Epidermal melanocyte (primary cell): ENCODE measurements around the gene TMEM165.

Experiments
- DNase-seq: peaks from one replicate; pipeline ENCODE4 v3.0.0; 2011; ENCODE audit warnings: low spot score; ENCODE audit not compliant: insufficient read length

The TMEM165 gene

DNA sequence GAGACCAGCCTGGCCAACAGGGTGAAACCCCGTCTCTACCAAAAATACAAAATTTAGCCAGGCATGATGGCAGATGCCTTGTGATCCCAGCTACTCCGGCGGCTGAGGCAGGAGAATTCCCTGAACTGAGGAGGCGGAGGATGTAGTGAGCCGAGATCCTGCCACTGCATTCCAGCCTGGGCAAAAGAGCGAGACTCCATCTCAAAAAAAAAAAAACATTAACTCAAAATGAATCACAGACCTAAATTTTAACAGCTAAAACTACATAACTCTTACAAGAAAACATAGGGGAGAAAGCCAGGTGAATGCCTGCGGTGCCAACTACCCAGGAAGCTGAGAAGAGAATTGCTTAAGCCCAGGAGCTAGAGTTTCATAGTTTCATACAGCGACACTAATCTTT lies 54.8 kb downstream of the TMEM165 start:
- no peak for DNase-seq

DNA sequence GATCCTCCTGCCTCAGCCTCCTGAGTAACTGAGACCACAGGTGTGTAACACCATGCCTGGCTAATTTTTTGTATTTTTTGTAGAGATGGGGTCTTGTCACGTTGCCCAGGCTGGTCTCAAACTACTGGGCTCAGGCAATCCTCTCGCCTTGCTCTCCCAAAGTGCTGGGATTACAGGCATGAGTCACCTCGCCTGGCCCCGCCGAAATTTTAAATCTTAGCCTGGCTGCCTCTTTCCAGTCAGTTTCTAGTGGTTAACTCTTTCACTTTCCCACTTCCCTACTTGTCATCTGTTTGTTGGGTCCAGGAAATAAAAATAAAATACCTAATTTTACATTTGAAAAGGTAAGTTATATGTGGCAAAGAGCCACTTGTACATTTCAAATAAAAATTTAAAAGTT lies 62.4 kb downstream of the TMEM165 start:
- DNase-seq: no peak

DNA sequence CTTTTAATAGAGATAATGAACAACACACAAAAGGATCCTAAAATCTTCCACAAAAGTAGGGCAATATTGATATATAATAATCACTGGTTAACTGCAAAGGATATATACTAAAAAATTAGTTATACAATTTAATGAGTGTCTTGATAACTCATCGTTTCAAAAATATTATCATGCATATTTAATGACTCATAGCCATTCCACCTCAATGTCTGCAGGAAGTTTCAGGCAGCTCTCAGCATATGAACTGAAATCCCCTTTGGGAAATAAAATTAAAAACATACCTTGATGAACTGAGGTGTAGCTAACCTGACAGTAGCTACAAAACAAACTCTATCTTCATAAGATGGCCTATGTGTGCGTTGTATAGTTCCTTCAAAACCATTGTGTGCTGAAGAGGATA lies 62.9 kb downstream of the TMEM165 start:
- no peak for DNase-seq

DNA sequence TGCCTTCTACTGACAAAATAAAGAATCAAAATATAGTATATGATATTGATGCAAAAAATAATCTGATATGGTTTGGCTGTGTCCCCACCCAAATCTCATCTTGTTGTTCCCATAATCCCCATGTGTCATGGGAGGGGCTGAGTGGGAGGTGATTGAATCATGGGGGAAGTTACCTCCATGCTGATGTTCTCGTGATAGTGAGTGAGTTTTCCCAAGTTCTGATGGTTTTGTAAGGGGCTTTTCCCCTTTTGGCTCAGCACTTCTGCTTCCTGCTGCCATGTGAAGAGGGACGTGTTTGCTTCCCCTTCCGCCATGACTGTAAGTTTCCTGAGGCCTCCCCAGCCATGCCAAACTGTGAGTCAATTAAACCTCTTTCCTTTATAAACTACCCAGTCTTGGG lies 70.2 kb downstream of the TMEM165 start:
- DNase-seq: no peak

DNA sequence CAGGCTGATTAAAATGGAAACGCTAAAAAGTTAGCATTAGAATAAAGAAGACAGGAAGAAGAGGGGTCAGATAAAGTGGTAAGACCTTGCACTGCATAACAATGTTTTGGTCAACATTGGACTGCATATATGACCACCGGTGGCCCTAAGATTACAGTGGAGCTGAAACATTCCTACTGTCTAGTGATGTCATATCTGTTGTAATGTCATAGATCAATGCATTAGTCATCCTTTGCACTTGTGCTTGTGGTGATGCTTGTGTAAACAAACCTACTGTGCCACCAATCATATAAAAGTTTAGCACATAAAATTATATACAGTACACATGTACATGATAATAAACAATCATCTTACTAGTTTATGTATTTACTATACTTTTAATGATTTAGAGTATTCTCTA lies 73.0 kb downstream of the TMEM165 start:
- DNase-seq: no peak

DNA sequence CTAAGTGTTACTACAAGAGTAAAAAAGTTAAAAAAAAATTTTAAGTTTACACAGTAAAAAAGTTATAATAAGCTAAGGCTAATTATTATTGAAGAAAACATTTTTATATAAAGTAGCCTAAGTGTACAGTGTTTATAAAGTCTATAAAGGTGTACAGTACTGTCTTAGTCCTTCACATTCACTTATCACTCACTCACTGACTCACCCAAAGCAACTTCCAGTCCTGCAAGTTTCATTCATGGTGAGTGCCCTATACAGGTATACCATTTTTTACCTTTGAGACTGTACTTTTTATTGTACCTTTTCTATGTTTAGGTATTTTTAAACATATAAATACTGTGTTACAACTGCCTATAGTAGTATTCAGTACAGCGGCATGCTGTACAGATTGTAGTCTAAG lies 74.2 kb downstream of the TMEM165 start:
- DNase-seq: no peak
